Myocyte (in vitro differentiated cells): Measurements from ENCODE around the gene ABCA13. TPM values are rescaled to one million over a fixed set of nuclear protein-coding genes. Genes with fewer than 3 reads are reported as not detected.
"Not testable (repeated sequence)": the region's sequence is repeated elsewhere in the genome, so short reads cannot be mapped to it uniquely, and the experiment has no call there.

Experiments
- DNase-seq: peaks from one replicate; pipeline ENCODE4 v3.0.0-alpha.2; 2012; ENCODE audit warnings: low read depth
- polyA plus RNA-seq: library from polyadenylated mRNA; unstranded; fragments of >200 nt; gene quantifications from one replicate; pipeline ENCODE4 v1.2.1, GENCODE V29; 2012; ENCODE audit warnings: missing spikeins
- total RNA-seq: library from RNA; depleted of rRNA; stranded (reverse); fragments of >200 nt; gene quantifications from 2 replicates; pipeline ENCODE4 v1.2.3, GENCODE V29; 2014

Gene ABCA13, protein sequence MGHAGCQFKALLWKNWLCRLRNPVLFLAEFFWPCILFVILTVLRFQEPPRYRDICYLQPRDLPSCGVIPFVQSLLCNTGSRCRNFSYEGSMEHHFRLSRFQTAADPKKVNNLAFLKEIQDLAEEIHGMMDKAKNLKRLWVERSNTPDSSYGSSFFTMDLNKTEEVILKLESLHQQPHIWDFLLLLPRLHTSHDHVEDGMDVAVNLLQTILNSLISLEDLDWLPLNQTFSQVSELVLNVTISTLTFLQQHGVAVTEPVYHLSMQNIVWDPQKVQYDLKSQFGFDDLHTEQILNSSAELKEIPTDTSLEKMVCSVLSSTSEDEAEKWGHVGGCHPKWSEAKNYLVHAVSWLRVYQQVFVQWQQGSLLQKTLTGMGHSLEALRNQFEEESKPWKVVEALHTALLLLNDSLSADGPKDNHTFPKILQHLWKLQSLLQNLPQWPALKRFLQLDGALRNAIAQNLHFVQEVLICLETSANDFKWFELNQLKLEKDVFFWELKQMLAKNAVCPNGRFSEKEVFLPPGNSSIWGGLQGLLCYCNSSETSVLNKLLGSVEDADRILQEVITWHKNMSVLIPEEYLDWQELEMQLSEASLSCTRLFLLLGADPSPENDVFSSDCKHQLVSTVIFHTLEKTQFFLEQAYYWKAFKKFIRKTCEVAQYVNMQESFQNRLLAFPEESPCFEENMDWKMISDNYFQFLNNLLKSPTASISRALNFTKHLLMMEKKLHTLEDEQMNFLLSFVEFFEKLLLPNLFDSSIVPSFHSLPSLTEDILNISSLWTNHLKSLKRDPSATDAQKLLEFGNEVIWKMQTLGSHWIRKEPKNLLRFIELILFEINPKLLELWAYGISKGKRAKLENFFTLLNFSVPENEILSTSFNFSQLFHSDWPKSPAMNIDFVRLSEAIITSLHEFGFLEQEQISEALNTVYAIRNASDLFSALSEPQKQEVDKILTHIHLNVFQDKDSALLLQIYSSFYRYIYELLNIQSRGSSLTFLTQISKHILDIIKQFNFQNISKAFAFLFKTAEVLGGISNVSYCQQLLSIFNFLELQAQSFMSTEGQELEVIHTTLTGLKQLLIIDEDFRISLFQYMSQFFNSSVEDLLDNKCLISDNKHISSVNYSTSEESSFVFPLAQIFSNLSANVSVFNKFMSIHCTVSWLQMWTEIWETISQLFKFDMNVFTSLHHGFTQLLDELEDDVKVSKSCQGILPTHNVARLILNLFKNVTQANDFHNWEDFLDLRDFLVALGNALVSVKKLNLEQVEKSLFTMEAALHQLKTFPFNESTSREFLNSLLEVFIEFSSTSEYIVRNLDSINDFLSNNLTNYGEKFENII (N-terminal part only)
- total RNA-seq = 1.7 and 2.4 TPM in 2 replicates
- polyA plus RNA-seq = 0.23 TPM

DNA sequence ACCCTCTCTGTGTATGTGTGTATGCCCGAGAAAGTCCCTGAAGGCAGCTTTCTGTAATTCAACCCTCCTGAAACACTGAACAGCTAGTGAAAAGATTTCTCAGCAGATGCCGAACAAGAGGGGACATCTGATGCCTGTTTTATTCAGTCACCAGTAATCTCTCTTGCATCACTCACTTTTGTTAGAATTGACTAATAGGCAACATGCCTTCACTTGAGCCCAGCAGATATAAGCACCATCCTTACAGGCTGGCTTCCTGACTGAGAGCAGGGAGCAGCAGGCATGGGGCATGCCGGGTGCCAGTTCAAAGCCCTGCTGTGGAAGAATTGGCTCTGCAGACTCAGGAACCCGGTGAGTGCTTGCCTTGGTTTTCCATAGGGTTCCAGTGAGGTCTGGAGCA lies at the start of gene ABCA13:
Gene ABCA13 (plus strand): TSS at position 257 of the 400 bp plus-strand sequence. CDS start 26 bp downstream, at position 283.
- DNase-seq = peak; percentile 91

DNA sequence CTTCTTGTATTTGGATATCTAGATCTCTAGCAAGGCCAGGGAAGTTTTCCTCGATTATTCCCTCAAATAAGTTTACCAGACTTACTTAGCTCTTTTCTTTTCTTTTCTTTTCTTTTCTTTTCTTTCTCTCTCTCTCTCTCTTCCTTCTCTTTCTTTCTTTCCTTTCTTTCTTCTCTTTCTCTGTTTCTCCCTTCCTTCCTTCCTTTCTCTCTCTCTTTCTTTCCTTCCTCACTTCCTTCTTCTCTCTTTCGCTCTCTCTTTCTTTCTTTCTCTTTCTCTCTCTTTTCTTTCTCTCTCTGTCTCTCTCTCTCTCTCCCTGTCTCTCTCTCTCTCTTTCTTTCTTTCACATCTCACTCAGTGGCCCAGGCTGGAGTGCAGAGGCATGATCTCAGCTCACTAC lies 45.2 kb upstream of the ABCA13 start:
- no peak for DNase-seq

DNA sequence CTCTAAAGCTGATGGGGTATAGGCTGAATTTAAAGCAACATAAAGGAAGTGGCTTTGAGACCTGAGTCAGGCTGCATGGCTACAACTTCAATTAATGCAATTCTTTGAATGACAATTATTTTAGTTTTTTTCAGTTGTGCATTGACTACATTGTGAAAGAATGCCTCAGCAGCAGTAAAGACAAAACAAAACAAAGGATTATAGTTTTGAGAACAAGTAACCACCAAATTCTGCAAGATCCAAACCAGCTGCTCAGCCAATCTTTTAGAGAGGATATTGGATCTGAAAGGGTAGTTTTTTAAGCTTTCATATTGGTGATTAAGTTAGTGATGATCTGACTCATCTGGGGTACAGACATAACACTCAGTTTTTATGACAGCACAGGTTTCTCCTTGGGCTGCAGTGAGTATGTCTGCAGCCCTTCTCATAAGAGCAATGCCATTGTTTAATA lies 40.6 kb upstream of the ABCA13 start:
- peak; percentile 68 for DNase-seq

DNA sequence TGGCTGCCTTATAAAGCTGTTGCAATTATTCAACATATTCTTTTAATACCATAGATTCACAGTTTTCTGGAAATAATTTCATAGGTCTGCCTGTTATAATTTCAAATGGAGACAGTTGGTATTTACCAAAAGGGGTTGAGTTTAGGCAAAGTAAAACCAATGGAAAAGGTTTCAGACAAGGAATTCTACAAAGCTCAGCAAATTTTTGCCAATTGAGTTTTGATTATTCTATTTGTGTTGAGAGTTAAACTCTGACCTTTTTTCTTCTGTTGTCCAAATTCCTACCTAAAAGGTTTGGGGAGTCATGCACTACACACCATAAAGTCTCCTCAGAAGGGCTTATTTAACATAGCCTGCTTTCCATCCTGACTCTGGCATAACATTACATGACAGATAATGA lies 38.5 kb upstream of the ABCA13 start:
- DNase-seq = no peak

DNA sequence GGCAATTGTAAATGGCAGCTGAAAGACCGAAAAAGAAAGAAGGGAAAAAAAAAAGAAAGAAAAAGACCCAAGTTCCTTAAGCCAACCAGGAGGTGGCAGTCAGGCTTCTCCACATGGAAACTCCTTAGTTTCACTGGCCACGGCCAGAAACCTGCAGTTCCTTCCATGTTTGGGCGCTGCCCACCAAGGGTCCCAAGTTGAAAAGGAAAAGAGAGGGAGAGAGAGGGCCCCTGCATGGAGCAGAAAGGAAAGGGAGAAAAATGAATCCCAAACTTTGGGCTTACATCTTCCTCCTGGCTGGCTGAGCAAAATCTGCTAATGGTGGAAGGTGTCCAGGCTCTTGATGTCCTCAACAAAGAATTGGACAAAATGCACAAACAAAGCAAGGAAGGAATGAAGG lies 31.8 kb upstream of the ABCA13 start:
- DNase-seq = peak; percentile 40

DNA sequence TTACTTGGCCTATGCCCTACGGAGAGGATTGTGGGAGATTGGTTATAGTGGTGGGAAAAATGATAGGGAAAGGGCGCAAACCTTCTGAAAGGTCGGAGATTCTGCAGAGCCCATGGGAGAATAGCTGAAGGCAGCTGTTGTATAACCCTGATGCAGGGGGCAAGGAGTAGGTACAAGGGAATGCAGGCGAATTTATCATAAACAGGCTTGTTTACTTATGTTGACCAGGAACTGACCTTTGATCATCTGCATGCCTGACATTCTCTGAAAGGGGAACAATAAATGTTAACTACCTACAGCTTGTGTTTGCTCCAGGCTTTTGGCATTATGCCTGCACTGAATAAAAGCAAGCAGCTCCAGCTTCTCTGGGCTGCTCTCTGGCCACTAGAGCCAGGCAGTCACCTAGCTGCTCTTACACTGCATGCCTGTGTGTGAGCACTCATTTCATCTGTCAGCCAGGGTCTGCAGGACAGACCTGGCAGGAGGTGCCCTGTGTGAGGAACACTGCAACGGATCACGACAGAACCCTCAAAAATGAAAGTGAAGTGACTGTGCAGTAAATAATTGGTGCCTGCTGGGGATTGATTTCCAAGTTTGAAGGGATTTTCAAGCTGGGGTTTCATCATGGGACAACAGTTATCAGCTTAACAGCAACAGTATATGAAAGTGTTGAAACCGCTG lies 31.1 kb upstream of the ABCA13 start:
- DNase-seq = no peak

DNA sequence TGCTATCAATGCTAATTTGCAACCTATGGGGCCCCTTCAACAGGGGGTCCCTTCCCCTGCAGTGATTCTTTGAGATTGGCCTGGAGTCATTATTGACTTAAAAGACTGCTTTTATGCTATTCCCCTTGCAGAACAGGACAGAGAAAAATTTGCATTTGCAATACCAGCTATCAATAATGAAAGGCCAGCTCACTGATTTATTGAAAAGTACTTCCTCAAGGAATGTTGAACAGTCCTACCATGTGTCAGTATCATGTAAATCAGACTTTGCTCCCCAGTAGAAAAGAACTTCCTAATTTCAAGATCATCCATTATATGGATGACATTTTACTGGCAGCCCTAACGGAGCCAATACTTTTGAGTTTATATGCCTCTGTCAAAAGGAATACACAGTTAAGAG lies 29.7 kb upstream of the ABCA13 start:
- DNase-seq = no peak

DNA sequence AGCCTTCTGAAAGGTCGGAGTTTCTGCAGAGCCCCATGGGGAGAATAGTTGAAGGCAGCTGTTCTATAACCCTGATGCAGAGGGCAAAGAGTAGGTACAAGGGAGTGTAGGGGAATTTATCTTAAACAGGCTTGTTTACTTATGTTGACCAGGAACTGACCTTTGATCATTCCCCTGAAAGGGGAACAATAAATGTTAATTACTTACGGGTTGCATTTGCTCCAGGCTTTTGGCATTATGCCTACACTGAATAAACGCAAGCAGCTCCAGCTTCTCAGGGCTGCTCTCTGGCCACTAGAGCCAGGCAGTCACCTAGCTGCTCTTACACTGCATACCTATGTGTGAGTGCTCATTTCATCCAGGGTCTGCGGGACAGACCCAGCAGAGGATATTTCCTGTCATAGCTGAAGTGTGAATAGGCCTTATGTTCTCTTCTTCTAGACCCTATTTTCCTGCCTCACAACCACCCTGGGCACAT lies 26.9 kb upstream of the ABCA13 start:
- DNase-seq = no peak

DNA sequence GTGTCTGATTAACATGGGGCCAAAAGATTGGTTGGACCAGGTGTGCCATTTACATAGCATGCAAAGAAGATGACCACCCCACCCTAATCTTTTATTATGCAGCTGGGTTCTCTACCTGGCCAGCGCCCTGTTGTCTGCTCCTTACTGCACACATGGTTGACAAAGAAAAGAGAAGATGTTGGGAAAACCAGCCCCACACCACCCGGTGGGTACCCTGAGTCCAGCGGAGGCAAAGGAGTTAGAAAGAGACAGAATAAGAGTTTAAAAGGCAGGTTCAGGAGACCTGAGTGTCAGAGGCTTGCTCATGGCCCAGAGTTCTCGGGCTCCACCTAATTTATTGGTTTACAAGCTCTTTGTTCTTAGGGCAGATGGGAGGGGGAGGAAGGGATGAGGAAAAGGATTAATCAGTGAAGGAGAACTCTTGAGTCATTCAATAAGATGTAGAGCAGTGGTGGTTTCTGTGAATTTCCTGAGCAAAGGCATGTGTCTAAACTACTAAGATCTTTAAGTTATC lies 24.1 kb upstream of the ABCA13 start:
- DNase-seq = no peak

DNA sequence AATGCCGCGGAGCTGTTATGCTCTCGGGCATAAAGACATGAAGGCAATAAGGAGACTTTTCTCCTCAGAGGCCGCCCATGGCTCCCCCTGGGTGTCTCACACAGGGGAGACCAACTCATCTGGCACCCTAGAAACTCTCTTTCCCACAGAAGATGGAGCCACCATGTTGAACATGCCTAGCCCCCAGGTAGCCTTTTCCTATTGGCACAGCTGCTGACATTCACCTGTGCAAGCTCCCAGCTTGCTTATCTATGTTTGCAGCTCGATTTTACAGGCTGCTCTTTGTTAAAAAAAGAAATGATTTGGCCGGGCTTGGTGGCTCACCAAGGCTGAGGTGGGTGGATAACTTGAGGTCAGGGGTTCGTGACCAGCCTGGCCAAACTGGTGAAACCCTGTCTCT lies 23.6 kb upstream of the ABCA13 start:
- DNase-seq = not testable (repeated sequence)

DNA sequence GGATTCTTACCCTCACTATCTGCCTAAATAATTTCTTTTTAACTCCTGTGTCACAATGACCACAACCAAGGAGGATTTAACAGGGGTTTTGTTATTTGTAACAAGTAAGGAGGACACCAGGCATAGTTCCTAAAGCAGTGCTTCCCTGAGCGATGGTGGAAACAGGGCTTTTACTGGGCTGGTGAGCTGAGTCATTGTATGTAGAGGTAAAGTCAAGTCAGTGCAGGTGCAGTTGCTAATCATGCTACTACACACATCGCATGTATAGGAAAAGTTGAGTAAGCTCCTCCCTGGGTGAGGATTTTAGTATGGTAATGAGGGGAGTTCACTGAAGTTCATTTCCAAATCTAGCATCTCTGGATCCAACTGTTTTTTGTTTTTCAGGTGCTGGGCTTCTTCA lies 22.9 kb upstream of the ABCA13 start:
- DNase-seq = no peak

DNA sequence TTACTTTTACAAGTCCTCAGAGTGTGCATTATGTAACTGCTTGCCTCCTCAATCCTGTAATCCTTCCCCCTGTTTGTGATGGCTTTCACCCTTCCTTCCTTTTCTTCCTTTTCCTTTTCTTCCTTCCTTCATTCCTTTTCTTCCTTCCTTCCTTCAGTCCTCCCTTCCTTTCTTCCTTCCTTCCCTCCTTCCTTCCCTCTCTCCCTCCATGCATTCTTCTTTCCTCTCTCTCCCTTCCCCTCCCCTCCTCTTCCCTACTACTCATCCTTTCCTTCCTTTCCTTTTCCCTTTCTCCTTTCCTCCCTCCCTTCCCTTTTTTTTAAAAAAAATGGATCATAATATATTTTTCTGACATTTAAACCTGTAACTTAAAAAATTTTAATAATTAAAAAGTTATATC lies 22.2 kb upstream of the ABCA13 start:
- DNase-seq = no peak

DNA sequence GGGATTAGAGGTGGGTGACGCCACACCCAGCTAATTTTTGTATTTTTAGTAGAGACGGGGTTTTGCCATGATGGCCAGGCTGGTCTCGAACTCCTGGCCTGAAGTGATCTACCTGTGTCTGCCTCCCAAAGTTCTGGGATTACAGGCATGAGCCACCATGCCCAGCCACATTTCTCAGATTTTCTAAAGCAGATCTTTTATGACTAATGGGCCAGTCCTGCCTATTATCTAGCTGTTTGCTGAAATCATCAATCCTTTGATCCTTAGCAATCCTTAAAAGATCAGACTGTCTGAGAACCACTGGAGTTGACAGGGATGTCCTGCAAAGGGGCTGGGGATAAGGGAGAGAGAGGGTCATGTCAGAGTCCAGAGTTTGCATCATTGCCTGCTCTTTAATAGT lies 21.2 kb upstream of the ABCA13 start:
- no peak for DNase-seq

DNA sequence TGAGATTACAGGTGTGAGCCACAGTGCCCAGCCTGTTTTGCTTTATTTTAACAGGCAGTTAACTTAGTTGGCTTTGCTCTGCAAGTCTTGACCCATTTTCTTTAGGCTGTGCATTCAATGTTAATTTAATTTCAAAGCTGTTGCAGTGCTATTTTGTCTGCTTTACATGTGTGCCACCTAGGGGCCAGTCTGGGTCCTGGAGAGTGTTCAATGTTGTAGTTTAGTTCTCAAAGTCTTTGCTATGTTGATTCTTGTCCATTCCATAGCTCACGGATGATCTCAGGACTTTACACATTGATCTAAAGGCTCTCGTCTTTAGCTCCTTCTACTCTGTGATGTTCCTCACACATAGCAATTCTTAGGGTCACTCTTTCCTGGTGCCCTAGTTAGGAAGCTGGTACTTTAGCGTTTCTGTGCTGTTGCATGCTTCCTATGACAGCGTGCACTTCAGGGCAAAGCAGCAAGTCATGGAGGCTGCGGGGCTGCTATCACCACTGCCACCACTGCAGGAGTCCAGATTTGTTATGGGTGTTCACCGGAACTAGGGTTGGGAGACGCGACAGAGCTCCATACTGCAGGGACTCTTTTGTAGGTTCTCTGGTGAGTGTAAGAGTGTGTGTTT lies 16.4 kb upstream of the ABCA13 start:
- peak; percentile 58 for DNase-seq

DNA sequence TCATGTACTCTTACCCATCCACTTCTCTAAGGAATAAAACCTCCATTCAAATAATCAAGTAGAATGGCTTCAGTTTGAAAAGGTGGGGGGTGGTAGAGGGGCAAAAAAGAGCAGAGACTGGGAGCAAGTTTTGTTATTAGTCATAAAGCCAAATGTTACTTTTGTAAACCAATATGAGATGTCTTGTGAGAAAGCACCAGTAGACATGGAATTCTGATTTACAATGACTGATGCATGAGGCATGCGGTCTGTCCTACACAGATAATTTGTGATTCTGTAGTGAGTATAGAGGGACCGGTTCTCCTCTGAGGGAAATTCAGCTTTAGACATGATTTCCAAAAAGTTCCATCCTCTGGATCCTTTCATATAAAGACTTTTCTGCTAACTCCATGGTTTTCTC lies 12.9 kb upstream of the ABCA13 start:
- DNase-seq = peak; percentile 39

DNA sequence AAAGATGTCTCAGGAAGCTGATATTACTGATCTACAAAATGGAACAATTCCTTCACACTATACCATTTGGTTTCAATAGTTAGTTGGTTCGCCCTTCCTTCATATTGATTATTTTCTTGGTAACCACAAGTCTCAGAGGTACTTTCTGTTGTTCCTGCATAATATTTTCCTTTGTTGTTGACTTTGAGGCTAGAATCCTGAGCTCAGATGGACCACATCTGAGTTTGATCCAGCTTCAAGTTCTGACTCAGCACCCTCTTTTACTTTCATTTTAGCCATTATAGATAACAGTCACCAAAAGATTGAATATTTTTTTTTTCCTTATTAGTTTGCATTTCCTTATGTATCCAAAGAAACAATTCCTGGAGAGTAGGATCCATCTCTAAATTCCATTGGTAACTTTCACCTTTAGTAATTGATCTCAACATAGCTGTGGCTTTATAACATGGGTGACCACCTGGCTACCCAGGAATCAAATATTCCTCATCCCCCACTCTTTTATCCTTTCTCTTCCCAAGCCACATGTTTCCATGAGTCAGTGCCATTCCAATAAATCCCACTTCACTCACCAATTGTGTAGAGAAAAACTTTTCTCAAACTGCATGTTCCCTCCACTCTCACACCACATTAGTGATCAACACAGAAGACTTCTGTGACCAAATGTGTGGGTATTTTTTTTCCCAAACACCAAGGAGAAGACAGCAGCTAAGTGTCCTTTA lies 9.7 kb upstream of the ABCA13 start:
- no peak for DNase-seq

DNA sequence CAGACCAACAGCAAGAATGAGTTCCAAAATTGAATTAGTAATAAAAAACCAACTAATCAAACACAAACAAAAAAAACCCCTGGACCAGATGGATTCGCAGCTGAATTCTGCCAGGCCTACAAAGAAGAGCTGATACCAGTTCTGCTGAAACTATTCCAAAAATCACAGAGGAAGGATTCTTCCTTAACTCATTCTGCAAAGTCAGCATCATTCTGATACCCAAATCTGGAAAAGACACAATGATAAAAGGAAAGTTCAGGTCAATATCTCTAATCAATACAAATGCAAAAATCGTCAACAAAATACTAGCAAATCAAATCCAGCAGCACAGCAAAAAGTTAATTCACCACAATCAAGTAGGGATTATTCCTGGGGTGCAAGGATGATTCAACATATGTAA lies 6.1 kb upstream of the ABCA13 start:
- no peak for DNase-seq

DNA sequence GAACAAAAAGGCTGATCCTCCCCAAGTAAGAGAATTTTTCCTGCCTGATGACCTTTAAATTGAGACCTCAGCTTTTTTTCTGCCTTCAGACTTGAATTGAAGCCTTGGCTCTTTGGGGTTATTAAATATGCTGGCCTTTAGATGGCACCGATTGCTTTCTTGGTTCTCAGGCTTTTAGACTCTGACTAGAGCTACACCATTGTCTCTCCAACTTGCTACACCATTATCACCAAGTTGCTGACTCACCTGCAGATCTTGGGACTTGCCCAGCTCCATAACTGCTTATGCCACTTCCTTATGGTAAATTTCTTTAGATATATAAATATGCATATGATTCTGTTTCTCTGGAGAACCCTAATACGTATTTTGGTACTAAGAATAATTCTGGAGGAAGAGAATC lies 3.1 kb upstream of the ABCA13 start:
- DNase-seq = peak; percentile 51

DNA sequence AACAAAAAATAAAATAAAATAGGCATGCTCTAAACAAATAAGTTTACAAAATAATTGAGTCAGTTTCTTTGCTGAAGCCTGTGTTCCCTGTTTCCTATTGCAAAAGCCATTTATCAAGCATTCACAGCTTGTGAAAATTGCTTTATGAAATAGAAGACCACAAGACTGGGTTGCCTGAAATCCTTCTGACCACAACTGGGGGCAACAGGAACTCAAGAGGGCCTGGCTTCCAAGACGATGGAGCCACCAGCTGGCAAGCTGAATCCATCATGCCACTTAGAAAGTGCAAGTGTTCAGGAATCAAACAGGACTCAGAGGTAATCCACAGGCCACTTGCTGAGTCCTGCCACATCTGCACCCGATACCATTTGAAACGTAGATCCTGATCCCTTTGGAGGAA lies 752 bp upstream of the ABCA13 start:
- DNase-seq = peak; percentile 86
